OCI-LY1 (cell line): ENCODE results near the gene TMPRSS13.

Experiments
- CTCF ChIP-seq: fragments of 200-600 bp; sonication (generic), shearing (Covaris generic); IDR thresholded peaks from 2 replicates; pipeline ENCODE4 v1.5.1; 2017; ENCODE audit warnings: mild to moderate bottlenecking, antibody characterized with exemption, low read length, moderate library complexity, mixed read lengths
- EZH2 ChIP-seq: fragments of 200-600 bp; sonication (generic), shearing (Covaris generic); IDR thresholded peaks from 2 replicates; pipeline ENCODE4 v1.8.0; 2017; ENCODE audit warnings: borderline replicate concordance, mixed run types, mild to moderate bottlenecking, antibody characterized with exemption, low read length, moderate library complexity, mixed read lengths

DNA sequence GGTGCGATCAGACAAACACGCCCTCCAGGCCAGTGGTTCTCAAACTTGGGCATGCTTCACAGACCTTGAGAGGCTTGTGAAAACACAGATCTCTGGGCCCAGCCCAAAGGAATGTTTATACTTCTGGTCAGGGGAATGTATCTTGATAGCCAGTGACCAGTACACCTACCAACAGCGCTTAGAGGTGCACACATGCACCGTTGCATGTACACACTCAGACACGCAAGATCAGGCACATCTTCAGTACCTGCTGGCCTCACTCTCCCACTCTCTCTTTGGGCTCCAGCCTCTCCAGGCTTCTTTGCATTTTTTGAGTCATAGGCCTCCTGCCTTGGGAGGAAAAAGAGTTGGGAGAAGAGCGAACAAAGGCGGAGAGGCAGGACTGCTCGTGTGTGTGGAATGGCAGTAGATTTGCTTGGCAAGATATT is 41.0 kb downstream of the TMPRSS13 start:
- TF ChIP-seq CTCF = no peak
- no peak for TF ChIP-seq EZH2
